ENCODE data around the gene DNAJB8.

Gene DNAJB8

DNA sequence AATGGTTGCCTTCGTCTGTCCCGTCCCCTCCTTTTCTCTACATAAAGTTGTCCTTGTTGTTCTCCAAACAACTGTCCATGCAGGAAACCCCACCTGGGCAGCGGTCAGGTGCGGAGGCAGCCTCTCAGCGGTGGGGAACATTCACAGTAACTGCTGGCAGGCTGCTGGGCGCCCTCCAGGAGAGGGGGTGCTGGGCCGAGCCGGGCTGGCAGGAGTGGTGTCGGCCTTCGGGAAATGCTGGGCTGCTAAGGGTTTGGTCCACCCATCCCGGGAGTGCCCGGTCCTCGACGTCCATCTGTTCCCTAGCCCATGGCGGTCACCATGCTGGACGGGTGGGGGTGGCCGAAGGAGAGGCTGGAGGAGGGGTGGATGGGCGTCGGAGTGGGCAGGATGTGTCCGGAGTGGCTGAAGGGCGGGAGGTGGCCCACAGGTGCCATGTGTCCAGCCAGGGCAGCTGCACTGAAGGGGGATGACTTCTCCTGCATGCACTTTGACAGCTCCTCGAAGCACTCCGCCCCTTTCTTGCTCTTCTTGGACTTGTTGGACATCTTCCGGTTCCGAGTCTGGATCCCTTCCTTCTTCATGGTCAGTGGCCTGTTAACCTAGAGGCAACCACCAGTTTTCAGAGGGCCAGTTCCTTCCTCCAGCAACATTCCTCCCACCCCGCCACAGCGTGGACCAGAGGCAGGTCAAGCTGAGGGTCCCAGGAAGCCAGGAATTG, 14.2 kb upstream of the DNAJB8 start:
- H3K4me3 ChIP-seq (ENCODE audit: low read depth, low read length): no peak overlapping the region
- in situ Hi-C loops (cut with HindIII; ENCODE audit: low sequenced_read_pairs): no loop called here
- TF ChIP-seq, protein P1, sequence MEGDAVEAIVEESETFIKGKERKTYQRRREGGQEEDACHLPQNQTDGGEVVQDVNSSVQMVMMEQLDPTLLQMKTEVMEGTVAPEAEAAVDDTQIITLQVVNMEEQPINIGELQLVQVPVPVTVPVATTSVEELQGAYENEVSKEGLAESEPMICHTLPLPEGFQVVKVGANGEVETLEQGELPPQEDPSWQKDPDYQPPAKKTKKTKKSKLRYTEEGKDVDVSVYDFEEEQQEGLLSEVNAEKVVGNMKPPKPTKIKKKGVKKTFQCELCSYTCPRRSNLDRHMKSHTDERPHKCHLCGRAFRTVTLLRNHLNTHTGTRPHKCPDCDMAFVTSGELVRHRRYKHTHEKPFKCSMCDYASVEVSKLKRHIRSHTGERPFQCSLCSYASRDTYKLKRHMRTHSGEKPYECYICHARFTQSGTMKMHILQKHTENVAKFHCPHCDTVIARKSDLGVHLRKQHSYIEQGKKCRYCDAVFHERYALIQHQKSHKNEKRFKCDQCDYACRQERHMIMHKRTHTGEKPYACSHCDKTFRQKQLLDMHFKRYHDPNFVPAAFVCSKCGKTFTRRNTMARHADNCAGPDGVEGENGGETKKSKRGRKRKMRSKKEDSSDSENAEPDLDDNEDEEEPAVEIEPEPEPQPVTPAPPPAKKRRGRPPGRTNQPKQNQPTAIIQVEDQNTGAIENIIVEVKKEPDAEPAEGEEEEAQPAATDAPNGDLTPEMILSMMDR (IDR thresholded peaks at IDR 0.05; ENCODE audit: low read depth, low read length): no peak
- DNase-seq (ENCODE audit: low read depth, low spot score): no peak

DNA sequence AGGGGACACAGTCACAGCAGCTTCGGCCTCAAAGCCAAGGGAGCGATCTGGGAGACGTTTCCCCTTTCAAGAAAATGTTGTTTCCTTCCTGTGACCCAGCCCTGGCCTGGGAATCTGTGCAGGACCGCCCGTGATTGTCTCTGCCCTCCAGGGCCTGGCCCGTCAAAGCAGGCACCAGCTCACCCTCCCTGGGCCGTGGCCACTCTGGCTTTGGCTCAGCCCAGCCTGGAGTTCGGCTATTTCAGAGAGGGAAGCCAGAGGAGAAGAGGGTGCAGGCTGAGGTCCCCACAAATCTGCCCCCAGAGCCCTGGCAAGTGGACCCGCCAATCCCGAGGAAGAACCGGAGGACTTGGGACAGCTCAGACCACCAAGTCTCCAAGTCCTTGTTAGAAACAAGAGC, 13.6 kb upstream of the DNAJB8 start:
- in situ Hi-C loops (cut with HindIII; ENCODE audit: low sequenced_read_pairs): no loop called here
- H3K4me3 ChIP-seq (ENCODE audit: low read depth, low read length): no peak overlapping the region
- TF ChIP-seq, protein P1 (IDR thresholded peaks at IDR 0.05; ENCODE audit: low read depth, low read length): no peak
- DNase-seq (ENCODE audit: low read depth, low spot score): no peak

DNA sequence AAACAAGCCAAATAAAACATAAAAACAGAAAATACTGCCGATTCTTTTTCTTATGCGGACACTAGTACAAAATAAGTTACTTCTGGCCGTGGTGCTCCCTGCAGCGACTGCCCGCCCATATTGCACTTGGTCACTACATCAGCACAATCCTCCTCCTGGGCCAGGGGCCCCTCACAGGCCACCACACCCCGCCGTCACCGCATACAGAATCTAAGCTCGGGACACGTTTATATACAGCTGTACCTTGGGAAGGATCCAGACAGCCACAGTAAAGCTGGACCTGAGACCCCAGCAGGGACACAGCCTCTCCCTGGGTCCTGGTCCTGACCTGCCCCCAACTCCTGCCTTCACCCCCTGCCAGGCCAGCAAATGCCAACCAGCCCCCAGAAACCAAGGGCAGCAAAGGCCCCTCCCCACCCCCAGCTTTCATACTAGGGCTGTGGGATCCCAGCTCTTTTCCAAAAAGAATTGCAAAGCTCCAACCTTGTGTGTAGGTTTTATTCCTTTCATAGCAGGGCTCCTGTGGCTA, 12.9 kb upstream of the DNAJB8 start:
- in situ Hi-C loops (cut with HindIII; ENCODE audit: low sequenced_read_pairs): no loop called here
- H3K4me3 ChIP-seq (ENCODE audit: low read depth, low read length): no peak overlapping the region
- no peak for DNase-seq (ENCODE audit: low read depth, low spot score)
- TF ChIP-seq, protein P1 (IDR thresholded peaks at IDR 0.05; ENCODE audit: low read depth, low read length): no peak

DNA sequence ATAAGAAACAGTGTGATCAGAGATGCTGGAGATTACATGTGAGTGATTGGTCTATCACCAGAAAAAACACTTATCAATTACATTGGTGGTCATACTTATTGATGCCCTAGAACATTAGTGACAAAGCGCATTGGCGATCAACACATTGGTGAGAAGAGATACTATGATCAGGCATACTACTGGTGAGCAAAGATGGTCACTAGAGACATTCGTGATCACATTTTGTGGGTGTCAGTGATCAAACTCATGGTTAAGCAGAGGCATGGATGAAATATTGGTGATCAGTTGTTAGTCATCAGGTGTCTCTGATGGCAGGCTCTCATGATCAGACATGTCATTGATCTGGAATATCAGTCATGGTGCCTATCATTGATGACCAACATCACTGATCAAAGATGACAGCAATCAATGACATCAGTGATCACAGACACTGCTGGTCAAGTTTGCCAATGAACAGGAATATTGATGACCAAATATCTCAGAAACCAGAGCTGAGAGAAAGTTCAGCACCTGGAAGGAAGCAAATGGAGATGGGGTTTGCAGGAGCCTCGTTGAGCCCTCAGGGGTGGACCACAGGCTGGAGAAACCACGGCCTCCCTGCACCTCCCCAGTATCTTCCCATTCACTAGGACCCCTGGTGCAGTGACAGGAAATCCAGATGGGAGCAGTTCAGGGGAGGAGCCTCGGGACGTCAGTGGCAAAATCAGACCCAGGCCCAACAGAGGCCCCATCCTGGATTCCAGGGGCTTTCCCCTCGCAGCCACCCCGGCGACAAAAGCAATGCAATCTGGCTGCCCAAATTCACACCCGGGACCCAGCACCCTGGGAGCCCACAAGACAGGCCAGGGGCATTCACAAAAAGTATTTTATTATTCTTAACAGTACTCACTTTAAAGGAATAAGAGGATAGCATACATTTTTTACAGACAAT, 12.2 kb upstream of the DNAJB8 start:
- in situ Hi-C loops (cut with HindIII; ENCODE audit: low sequenced_read_pairs): no loop called here
- DNase-seq (ENCODE audit: low read depth, low spot score): no peak
- TF ChIP-seq, protein P1 (IDR thresholded peaks at IDR 0.05; ENCODE audit: low read depth, low read length): no peak
- H3K4me3 ChIP-seq (ENCODE audit: low read depth, low read length): no peak overlapping the region

DNA sequence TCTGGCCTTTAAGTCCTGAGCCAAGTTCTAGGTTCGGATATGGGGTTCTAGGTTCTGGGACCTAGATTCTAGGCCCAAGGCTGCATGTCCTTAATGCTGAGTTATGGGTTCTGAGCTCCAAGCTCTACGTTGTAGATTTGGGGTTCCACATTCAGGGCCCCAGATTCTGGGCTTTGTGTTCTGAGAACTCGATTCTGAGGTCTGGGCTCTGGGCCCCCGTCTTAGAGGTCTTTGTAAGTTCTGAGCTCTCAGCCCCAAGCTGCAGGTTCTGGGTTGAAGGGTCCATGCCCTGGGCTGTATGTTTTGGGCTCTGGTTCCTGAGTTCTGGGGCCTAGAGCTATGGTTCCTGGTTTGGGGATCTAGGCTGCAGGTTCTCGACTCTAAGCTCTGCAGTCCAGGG, 10.0 kb upstream of the DNAJB8 start:
- DNase-seq (ENCODE audit: low read depth, low spot score): no peak
- no peak overlapping the region for H3K4me3 ChIP-seq (ENCODE audit: low read depth, low read length)
- in situ Hi-C loops (cut with HindIII; ENCODE audit: low sequenced_read_pairs): no loop called here
- TF ChIP-seq, protein P1 (IDR thresholded peaks at IDR 0.05; ENCODE audit: low read depth, low read length): no peak

DNA sequence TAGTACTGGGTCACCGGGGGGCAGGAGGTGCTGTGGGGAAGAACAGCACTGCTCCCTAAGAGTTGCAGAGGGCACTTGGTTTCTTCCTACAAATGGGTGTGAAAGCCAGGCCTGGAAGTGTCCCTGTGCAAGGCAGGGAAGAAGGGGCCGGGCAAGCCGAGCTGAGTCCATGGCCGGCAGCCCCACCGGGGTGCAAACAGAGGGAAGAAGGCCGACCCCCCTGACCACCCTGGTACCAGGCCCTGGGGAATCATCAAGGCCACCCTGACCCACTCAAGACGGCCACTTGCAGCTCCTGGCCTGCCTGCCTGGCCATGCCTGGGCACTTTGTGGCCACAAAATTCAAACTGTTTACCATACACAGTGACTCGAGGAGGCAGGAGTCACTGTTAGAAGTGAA, 8.7 kb upstream of the DNAJB8 start:
- no peak for DNase-seq (ENCODE audit: low read depth, low spot score)
- no peak overlapping the region for H3K4me3 ChIP-seq (ENCODE audit: low read depth, low read length)
- TF ChIP-seq, protein P1 (IDR thresholded peaks at IDR 0.05; ENCODE audit: low read depth, low read length): no peak
- in situ Hi-C loops (cut with HindIII; ENCODE audit: low sequenced_read_pairs): no loop called here
